Inflammatory macrophage treated with lipopolysaccharide for 1 hour (primary cell): Measurements from ENCODE around the gene SERPIND1.
"Not testable (repeated sequence)": the region's sequence is repeated elsewhere in the genome, so short reads cannot be mapped to it uniquely, and the experiment has no call there.

Experiments
- DNase-seq, 2 donors: peaks; one replicate each; pipeline ENCODE4 v3.0.0-alpha.2; 2020 to 2022

SERPIND1 gene

GRCh38 chr22:20747223-20747622 lies 26.7 kb upstream of the SERPIND1 start:
- DNase-seq = no peak

DNA sequence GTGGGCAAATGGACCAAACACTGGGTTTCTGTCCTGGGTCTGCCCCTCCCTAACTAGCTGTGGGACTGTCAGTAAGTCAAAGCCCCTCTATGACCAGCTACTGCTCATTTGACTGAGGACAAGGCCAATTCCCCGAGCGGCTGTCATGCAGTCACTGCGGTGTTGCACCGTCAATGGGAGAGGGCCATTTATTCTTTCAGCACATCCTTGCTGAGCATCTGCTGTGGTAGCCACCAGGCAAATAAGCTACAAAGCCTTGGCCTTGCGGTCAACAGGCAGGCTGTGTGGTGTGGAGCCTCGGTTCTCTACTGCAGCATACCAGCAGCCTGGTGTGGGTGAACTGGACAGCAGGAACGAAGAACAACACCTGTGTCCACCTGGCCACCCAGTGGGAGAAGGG lies 25.8 kb upstream of the SERPIND1 start:
- no peak for DNase-seq

DNA sequence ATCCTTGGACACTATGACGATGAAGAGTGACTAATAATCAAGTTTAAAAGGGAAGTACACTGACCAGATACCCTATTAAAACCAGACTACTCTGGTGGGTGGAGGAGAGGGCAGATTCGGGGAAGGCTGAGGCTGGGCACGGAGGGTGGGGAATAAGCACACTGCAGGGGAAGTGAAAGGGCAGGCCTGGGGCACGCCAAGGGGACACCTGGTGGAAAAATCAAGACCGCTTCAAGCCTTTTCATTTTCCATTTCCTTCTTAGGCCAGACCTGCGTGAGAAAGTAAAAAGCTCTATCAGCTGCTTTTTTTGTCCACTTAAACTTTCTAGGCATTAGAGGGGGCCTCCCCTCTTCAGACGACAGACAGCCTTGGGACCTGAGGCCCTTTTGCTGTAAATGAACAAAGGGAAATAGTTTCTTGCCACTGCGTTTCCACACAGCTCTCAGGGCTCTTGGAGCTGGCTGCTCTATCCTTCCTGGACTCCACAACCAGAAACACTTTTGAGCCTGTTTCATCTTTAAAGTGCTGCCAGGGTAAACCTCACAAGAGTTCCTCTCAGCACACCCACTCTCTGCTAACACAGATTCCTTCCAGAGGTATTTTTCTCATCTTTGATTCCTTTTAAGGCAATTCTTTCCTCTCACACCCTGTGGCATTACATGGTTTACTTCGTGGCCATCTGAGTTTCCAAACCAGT lies 25.0 kb upstream of the SERPIND1 start:
- peak; percentile 38 to 55 for DNase-seq

GRCh38 chr22:20749453-20749852 lies 24.5 kb upstream of the SERPIND1 start:
- DNase-seq = no peak

DNA sequence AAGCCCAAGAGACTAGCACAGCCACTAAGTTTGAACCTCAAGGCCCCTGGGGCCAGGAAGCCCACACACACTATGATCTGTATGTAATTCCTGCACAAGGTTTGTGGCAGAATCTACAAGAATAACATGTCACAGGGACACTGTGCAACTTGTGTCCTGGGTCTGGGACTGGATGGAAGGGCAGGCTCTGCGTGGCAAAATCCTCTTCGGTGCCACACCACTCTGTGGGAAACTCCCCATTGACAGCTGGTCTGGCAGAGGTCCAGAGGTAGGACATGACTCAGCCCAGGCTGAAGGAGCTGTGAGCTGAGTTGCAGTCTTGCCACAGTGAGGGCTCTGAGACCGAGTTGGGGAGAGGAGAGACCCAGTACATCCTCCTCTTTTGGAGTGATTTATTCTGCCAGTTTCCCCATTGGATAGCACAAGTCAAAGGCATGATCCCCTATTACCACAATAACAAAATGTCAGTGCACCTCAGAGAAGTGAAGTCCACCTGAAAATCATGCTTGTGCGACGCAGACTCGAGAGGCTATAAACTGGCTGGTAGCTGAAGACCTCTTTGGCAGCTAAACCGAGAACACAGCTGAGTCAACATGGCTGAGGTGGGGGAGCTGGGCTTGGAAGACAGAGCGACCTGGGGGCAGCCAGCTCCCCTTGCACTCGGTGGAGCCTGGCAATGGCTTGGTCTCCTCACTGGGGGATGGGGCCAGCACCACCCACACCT lies 23.3 kb upstream of the SERPIND1 start:
- DNase-seq = peak; percentile 75 to 80

- DNase-seq = no peak
Observed at GRCh38 chr22:20751185-20751851, 22.6 kb upstream of the SERPIND1 start.

DNA sequence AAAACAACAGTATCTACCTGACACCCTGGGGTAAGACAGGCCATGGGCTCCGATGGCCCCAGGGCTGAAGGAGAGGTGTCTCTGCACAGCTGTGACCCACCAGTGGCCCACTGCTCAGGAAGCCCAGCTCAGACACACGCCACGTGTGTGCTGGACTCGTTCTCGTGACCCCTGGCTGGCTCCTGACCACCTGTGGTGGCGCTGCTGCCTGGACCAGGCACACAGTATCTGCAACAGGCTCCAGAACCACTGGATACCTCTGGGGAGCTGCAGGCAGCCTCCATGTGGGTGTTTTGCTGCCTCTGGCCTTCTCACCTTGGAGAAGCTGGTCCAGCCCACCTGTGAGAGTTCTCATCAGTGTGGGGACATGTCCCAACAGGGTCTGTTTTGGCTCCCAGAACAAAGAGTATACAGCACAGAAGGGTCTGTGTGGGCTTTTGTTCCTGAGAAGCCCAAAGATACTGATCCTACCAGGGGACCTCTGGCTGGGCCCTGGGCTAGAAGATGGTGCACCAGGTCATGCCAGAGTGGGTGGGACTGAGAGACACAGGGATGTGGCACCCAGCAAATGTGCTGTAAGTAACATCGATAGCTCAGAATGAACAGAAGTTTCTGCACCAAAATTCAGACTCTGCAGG lies 21.7 kb upstream of the SERPIND1 start:
- no peak for DNase-seq

DNA sequence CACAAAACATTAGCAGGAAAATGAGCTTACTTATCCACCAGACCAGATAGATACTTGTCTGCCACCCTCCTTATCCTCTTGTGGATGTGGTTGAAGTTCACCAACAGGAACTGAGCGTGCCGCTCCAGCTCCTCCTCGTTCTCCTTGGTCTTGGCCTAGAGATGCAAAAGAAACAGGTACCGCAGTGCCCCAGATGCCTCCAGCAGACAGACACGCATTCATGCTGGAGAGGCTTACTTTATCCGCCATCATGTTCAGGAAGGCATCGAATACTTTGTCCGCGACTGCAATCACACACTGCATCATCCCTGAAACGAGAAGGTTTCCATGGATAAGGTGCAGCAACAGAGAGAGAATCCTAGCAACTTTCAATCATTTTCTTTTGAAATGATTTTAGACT lies 21.0 kb upstream of the SERPIND1 start:
- no peak for DNase-seq

DNA sequence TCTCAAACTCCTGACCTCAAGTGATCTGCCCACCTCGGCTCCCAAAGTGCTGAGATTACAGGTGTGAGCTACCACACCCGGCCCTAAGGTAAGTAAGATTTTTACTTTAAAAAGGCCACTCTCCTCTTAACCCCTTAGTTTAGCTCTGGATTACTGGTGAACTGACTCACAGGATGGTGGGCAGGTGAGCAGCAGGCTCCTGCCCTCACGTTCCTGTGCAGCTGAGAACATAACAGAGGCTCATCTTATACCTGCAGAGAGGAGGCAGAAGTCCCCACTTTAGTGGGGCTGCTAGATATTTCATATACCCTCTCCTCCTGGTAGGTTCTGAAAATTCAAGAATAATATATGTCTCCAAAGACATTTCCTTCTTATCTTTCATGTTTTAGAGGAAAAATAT lies 17.1 kb upstream of the SERPIND1 start:
- no peak for DNase-seq

DNA sequence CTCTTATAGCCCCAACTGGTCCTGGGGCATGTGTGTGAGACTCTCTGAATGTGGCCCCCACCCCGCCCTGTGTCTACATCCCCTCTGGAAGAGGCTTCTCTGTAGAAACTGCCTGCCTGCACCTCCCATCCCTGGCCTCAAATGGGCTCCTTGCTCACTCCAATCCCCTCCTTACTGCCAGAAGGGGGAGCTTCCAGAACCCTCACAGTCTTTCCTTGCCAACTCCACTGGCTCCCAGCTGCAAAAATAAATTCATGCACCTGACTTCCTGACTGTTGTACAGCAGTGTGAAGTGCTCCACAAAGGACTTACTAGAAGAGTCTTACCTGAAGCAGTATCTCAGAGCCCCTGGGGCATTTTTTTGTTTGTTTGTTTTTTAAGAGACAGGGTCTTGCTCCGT lies 15.2 kb upstream of the SERPIND1 start:
- DNase-seq = no peak

DNA sequence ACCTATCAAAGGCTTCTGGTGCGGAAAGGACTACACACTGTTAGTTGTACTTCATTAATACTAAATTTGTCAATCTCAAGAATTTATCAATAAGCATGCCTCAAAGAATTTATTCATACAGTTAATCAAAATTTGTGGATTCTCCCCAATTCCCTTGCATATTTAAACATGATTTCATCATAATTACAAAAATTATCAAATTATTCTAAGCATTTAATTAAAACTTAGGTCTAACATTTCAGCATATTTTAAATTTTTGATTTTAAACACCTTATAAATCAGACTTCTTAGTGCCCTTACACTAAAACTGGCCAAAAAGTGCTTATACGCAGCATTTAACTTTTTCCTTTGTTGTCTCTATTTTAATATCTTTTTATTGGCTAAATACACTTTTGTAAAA lies 13.8 kb upstream of the SERPIND1 start:
- no peak for DNase-seq

DNA sequence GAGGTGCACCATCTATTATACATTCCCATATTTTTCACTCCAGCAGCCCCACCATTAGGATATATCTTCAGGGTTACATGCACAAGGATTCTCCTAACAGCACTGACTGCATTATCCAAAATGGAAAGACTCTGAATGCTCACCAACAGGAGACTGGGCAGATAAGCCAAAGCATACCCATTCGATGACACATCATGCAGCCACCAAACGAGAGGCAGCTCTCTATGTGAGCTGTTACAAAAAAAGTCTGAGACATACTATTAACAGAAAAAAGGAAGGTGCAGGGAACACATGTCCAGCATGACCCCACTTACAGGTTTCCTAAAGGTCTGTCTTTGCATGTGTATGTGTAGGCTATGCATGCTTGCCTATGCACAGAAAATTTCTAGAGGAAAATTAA lies 12.4 kb upstream of the SERPIND1 start:
- DNase-seq = no peak

GRCh38 chr22:20762233-20762796 lies 11.6 kb upstream of the SERPIND1 start:
- DNase-seq = no peak

- no peak for DNase-seq
Observed at GRCh38 chr22:20763630-20764470, 10.1 kb upstream of the SERPIND1 start.

DNA sequence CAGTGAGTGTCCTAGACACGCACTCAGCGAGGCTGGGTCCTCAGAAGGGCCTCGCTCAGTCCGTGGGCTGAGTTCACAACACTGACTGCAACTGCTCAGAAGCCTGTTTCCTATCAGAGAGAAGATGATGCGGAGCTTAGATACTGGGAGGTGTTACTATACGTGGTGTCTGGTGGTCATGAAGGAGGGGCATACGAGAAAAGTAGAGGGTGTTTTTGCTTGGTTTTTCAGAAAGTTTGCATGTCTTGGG lies 9.5 kb upstream of the SERPIND1 start:
- DNase-seq = no peak

DNA sequence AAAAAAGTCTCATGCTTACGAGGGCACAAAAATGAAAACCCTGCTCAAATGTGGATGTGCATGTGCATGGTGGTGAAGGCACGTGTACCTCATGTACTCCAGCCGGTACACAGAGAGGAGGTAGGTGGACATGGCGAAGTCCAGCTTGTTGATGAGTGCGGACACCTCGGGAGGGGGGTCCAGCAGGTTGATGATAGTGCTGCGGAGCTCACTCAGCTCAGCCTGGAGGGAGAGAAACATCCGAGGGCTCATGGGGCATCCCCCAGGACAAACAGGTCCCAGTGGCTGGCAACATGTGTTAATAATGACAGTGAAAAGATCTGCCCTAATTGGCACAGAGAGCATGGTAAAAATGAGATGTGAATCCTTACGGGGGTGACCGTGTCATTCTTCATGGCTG lies 9.2 kb upstream of the SERPIND1 start:
- no peak for DNase-seq

- no peak for DNase-seq
Observed at GRCh38 chr22:20765938-20766337, 8.0 kb upstream of the SERPIND1 start.

DNA sequence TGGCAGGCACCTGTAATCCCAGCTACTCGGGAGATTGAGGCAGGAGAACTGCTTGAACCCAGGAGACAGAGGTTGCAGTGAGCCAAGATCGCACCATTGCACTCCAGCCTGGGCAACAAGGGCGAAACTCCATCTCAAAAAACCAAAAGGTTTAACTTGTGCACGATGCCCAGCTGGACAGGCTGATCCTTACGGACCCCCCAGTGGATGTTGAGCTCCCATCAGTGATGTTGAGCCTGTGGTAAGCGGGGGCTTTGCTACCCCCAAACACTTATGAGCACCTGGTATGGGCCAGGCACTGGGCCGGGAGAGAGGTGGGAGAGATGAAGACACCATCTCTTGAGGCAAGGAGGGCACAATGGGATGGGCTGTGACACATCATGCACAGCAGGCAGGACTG lies 7.4 kb upstream of the SERPIND1 start:
- no peak for DNase-seq

DNA sequence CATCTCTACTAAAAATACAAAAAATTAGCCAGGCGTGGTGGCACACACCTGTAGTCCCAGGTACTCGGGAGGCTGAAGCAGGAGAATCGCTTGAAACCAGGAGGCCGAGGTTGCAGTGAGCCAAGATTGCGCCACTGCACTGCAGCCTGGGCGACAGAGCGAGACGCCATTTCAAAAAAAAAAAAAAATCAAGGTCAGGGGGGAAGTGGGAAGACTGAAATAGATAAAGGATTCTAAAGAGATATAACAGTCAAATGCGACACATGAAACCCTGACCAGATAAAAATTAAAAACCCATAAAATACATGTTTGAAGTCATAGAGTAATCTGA lies 4.5 kb upstream of the SERPIND1 start:
- not testable (repeated sequence) for DNase-seq

- DNase-seq = no peak
Observed at GRCh38 chr22:20771918-20772625, 1.8 kb upstream of the SERPIND1 start.

DNA sequence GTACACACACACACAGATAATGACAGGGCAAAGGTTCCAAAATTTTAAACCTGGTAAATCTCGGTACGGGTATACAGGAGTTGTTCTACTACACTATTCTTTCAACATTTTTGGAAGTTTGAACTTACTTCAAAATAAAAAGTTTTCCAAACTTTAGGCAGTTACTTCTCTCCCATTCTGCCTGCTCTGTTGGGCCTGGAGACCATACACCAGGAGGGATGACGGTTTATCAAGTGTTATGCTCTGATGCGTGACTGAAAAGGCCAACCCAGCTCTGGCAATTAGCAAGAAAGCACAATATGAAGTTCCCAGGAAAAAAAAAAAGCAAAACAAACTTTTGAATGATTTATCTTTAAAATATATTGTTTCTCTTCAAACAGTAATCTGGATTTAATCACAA lies 969 bp downstream of the SERPIND1 start:
- DNase-seq = no peak

GRCh38 chr22:20775342-20775895 lies 1.5 kb downstream of the SERPIND1 start:
- DNase-seq = no peak
